Testis (tissue), 2 donors: ENCODE results near the gene PTCD2.

Experiments used
- POLR2A ChIP-seq: fragments of 450-650 bp; IDR thresholded peaks from one replicate; pipeline ENCODE4 v1.6.1; 2017; ENCODE audit warnings: antibody characterized with exemption, mild to moderate bottlenecking, moderate library complexity
- TF ChIP-seq, protein P1 (sequence below), 3 experiments: fragments of 450-650 bp in 2 of 3; fragments of 200-600 bp in 1 of 3; sonication (generic) in 1 of 3; IDR thresholded peaks; one replicate each; pipeline ENCODE4 v1.5.1; 2016 to 2019; ENCODE audit warnings: antibody characterized with exemption in 3 of 3, mild to moderate bottlenecking in 2 of 3, moderate library complexity in 1 of 3

DNA sequence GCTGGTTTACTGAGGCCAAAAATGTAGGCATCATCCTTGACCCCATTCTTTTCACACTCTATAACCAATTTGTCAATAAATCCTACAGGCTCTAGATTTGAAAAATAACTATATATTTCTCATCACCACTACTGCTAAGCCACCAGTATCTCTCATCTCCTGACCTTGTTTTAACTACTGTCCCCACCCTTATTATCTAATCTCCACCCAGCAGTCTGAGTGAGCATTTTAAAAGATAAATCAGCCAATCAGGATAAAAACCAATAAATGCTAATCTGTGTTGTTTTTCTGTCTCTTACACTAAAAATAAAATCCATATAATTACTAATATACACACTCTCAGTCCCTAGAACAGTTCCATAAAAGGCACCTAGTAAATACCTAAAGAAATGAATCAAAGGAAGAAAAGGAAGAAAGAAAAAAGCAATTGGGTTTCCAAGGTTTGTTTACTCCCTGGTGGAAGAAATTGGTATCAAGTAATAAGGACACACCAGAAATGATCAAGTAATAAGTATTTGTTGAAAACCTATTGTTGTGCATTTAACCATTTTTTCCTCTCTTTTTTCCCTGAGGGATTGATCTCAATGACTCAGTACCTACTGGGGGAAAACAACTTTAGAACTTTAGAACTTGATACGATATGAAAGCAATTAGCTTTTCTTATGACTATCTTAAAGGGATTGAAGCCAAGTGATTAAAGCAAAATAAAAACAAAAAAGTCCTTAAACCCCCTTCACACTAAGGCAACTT, 19.4 kb upstream of the PTCD2 start:
- TF ChIP-seq, protein P1, sequence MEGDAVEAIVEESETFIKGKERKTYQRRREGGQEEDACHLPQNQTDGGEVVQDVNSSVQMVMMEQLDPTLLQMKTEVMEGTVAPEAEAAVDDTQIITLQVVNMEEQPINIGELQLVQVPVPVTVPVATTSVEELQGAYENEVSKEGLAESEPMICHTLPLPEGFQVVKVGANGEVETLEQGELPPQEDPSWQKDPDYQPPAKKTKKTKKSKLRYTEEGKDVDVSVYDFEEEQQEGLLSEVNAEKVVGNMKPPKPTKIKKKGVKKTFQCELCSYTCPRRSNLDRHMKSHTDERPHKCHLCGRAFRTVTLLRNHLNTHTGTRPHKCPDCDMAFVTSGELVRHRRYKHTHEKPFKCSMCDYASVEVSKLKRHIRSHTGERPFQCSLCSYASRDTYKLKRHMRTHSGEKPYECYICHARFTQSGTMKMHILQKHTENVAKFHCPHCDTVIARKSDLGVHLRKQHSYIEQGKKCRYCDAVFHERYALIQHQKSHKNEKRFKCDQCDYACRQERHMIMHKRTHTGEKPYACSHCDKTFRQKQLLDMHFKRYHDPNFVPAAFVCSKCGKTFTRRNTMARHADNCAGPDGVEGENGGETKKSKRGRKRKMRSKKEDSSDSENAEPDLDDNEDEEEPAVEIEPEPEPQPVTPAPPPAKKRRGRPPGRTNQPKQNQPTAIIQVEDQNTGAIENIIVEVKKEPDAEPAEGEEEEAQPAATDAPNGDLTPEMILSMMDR (IDR thresholded peaks at IDR 0.05): no peak
- TF ChIP-seq POLR2A: no peak
